Measurements from ENCODE around the gene NAT14. TPM values are rescaled to one million over a fixed set of nuclear protein-coding genes. Genes with fewer than 3 reads are reported as not detected.

The NAT14 gene
- total and polyA plus RNA-seq, 8 donors = 5.8 to 32.4 (median 8.1) TPM

GRCh38 chr19:55443045-55443823 lies 41.8 kb upstream of the NAT14 start, which contains the start of gene SHISA7:
Gene SHISA7, minus strand, starts transcription at chr19:55443300. Its CDS starts 437 bp downstream, at chr19:55442863.
- ATAC-seq = no peak

GRCh38 chr19:55443824-55444480 lies 41.0 kb upstream of the NAT14 start:
- Histone ChIP-seq H3K27me3 (peaks cover 0 to 26% (median 5%) of the 10 kb centered on the region in 4 donors), H3K9me3 (no peaks in the 10 kb centered on the region), H3K27ac (no peak overlapping the region), H3K4me1 (no peaks in the 10 kb centered on the region), H3K4me3 (no peak overlapping the region), H3K36me3 (no peaks in the 10 kb centered on the region)
- no peak for DNase-seq
- no peak for ATAC-seq
- 22 to 23% methylated on average over 17 to 18 of the region's 18 CpGs for WGBS, 2 donors
- no peak for TF ChIP-seq CTCF (IDR thresholded peaks at IDR 0.05)
- intact Hi-C loops (cut with DNase I) = no loop called here
- no peak for FAIRE-seq

More at GRCh38 chr19:55443045-55443823, 41.8 kb upstream of the NAT14 start, which contains the start of gene SHISA7:
- Histone ChIP-seq H3K4me1 (no peaks in the 10 kb centered on the region), H3K9me3 (no peaks in the 10 kb centered on the region), H3K36me3 (no peaks in the 10 kb centered on the region), H3K4me3 (no peak within 1 kb of the TSS), H3K27me3 (peaks cover 0 to 26% (median 5%) of the 10 kb centered on the region in 4 donors), H3K27ac (no peak within 1 kb of the TSS)
- peak in 1 of 6 donors; percentile 46 for DNase-seq
- intact Hi-C loops (cut with DNase I) = no loop called here
- WGBS, 2 donors = 3 to 5% methylated on average over 43 of the region's 43 CpGs
- no peak for TF ChIP-seq CTCF (IDR thresholded peaks at IDR 0.05)
- no peak for FAIRE-seq

GRCh38 chr19:55444646-55445045 lies 40.3 kb upstream of the NAT14 start:
- intact Hi-C loops (cut with DNase I) = no loop called here
- DNase-seq (no peak), FAIRE-seq (no peak), ATAC-seq (no peak)
- WGBS, 2 donors = 36 to 37% methylated on average over 11 of the region's 11 CpGs
- TF ChIP-seq CTCF (IDR thresholded peaks at IDR 0.05) = no peak
- Histone ChIP-seq H3K27me3 (peaks cover 0 to 26% (median 5%) of the 10 kb centered on the region in 4 donors), H3K4me1 (no peaks in the 10 kb centered on the region), H3K36me3 (no peaks in the 10 kb centered on the region), H3K4me3 (no peak overlapping the region), H3K27ac (no peak overlapping the region), H3K9me3 (no peaks in the 10 kb centered on the region)

- 31 to 45% methylated on average over 8 of the region's 8 CpGs for WGBS, 2 donors
- H3K27ac ChIP-seq = no peak overlapping the region
- no peaks in the 10 kb centered on the region for H3K9me3 ChIP-seq
- no peak overlapping the region for H3K4me3 ChIP-seq
- H3K27me3 ChIP-seq = peaks cover 0 to 14% (median 5%) of the 10 kb centered on the region in 4 donors
- no peak for FAIRE-seq
- no peak for DNase-seq
- intact Hi-C loops (cut with DNase I) = no loop called here
- ATAC-seq = no peak
- H3K36me3 ChIP-seq = no peaks in the 10 kb centered on the region
- TF ChIP-seq CTCF (IDR thresholded peaks at IDR 0.05) = no peak
- H3K4me1 ChIP-seq = no peaks in the 10 kb centered on the region
These were observed 38.9 kb upstream of the NAT14 start for GRCh38 chr19:55446060-55446459.
